Upper lobe of left lung (tissue), 4 donors: Measurements from ENCODE around the gene CACNB4.

Source experiments
- CTCF ChIP-seq, 6 experiments: fragments of 450-650 bp in 4 of 6; fragments of 200-600 bp in 2 of 6; sonication (generic) in 2 of 6; IDR thresholded peaks; one replicate each; pipeline ENCODE4 v1.5.1; 2016 to 2019; ENCODE audit warnings: antibody characterized with exemption in 6 of 6
- POLR2A ChIP-seq, 4 donors: fragments of 450-650 bp; IDR thresholded peaks; one replicate each; pipeline ENCODE4 v1.5.1; 2016 to 2017; ENCODE audit warnings: antibody characterized with exemption in 4 of 4, mild to moderate bottlenecking in 2 of 4
- POLR2AphosphoS5 ChIP-seq, 2 donors: sonication (generic); formaldehyde crosslinking; IDR thresholded peaks; one replicate each; pipeline ENCODE4 v1.5.1; 2017; ENCODE audit warnings: antibody characterized with exemption in 2 of 2

DNA sequence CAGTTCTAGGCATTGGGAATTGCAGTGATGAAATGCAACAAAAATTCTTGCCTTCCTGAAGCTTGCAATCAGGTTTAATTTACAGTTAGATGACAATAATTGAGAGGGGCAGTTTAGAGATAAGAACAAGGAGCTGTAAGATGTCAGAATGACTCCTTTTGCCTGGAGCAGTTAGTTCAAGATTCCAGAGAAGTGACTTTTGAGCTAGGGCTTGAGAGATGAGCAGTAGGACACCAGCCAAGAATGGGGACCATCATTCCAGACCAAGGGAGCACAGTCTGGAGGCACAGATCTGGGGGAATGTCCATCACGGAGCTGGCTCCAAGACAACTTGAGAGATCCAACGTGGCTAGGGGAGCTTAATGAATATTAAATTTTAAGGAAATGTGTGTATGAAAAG, 26.8 kb downstream of the CACNB4 start:
- TF ChIP-seq CTCF (IDR thresholded peaks at IDR 0.05): no peak
- TF ChIP-seq POLR2A (IDR thresholded peaks at IDR 0.05): no peak
- TF ChIP-seq POLR2AphosphoS5 (IDR thresholded peaks at IDR 0.05): no peak
